Muscle of arm (tissue), 14 donors: ENCODE results near the gene MAPKAPK3. TPM values are rescaled to one million over a fixed set of nuclear protein-coding genes. Genes with fewer than 3 reads are reported as not detected.

Experiments
- DNase-seq: peaks from one replicate; pipeline ENCODE4 v3.0.0-alpha.2; 2013
- long read RNA-seq, 11 donors: transcript quantifications; one replicate each; lab custom pipeline, GENCODE V29; 2026
- polyA plus RNA-seq, 12 donors: library from polyadenylated mRNA; unstranded; fragments of 120-200 nt; gene quantifications; one replicate each; pipeline ENCODE4 v1.2.1, GENCODE V29; 2013; ENCODE audit not compliant: insufficient read length in 12 of 12

Gene MAPKAPK3
- 100 to 1,000 TPM in 1 of 12 donors, 10 to 100 TPM in 11; 10.5 to 174 (median 27.9) TPM for polyA plus RNA-seq
- long read RNA-seq, donor 1, partial matches to known transcripts = 5 of 12 reads
- long read RNA-seq, donor 1, other reads (novel, unspliced or antisense) = 0 of 12 reads
- long read RNA-seq, donor 2, transcript MAPKAPK3-201 (11 exons, 2,500 nt) = major isoform, 6 of 12 reads
- long read RNA-seq, donor 2, transcript MAPKAPK3-208 (11 exons, 2,563 nt) = major isoform, 6 of 12 reads
- long read RNA-seq, donor 2, partial matches to known transcripts = 0 of 12 reads
- long read RNA-seq, donor 2, other reads (novel, unspliced or antisense) = 0 of 12 reads
- long read RNA-seq, donor 3, partial matches to known transcripts = 0 of 3 reads
- long read RNA-seq, donor 3, other reads (novel, unspliced or antisense) = 0 of 3 reads
- long read RNA-seq, donor 4, partial matches to known transcripts = 0 of 3 reads
- long read RNA-seq, donor 4, other reads (novel, unspliced or antisense) = 0 of 3 reads
- long read RNA-seq, donor 5, transcript MAPKAPK3-201 (11 exons, 2,500 nt) = major isoform, 5 of 8 reads
- long read RNA-seq, donor 5, partial matches to known transcripts = 0 of 8 reads
- long read RNA-seq, donor 5, other reads (novel, unspliced or antisense) = 0 of 8 reads
- long read RNA-seq, donor 6, partial matches to known transcripts = 9 of 10 reads
- long read RNA-seq, donor 6, other reads (novel, unspliced or antisense) = 0 of 10 reads
- long read RNA-seq, donor 7, partial matches to known transcripts = 0 of 3 reads
- long read RNA-seq, donor 7, other reads (novel, unspliced or antisense) = 0 of 3 reads
- long read RNA-seq, donor 8, transcript MAPKAPK3-201 (11 exons, 2,500 nt) = major isoform, 6 of 7 reads
- long read RNA-seq, donor 8, partial matches to known transcripts = 0 of 7 reads
- long read RNA-seq, donor 8, other reads (novel, unspliced or antisense) = 0 of 7 reads
- long read RNA-seq, donor 9, partial matches to known transcripts = 0 of 1 reads
- long read RNA-seq, donor 9, other reads (novel, unspliced or antisense) = 0 of 1 reads
- long read RNA-seq, donor 10, transcript MAPKAPK3-201 (11 exons, 2,500 nt) = major isoform, 8 of 13 reads
- long read RNA-seq, donor 10, transcript MAPKAPK3-208 (11 exons, 2,563 nt) = minor isoform, 5 of 13 reads
- long read RNA-seq, donor 10, partial matches to known transcripts = 0 of 13 reads
- long read RNA-seq, donor 10, other reads (novel, unspliced or antisense) = 0 of 13 reads
- long read RNA-seq, donor 11, partial matches to known transcripts = 0 of 4 reads
- long read RNA-seq, donor 11, other reads (novel, unspliced or antisense) = 0 of 4 reads

DNA sequence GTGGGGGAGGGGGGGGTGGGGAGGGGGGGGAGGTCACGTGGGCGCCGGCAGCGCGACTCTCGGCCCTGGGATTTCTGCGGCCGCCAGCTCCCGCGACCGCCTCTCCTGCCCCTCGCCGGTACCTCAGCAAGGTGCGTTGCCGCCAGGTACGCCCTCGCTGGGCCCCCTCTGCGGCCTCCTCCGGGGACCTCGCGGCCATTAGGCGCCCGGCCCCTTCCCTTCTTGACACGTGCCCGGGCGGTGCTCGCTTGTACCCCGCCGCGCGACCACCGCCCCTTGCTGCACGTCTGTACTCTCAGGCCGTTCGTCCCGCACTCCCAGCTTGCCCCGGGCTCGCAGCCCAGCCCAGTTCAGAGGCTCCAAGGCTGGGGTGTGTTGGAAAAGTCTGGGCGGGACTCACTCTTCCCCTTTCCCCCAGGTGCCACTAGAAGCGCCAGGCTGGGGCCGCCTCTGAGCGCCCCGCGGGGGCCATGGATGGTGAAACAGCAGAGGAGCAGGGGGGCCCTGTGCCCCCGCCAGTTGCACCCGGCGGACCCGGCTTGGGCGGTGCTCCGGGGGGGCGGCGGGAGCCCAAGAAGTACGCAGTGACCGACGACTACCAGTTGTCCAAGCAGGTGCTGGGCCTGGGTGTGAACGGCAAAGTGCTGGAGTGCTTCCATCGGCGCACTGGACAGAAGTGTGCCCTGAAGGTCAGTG, at the start of gene MAPKAPK3:
Gene MAPKAPK3 (plus strand): TSS at position 56 of the 696 bp plus-strand sequence. CDS start 415 bp downstream, at position 471.
- no peak for DNase-seq

DNA sequence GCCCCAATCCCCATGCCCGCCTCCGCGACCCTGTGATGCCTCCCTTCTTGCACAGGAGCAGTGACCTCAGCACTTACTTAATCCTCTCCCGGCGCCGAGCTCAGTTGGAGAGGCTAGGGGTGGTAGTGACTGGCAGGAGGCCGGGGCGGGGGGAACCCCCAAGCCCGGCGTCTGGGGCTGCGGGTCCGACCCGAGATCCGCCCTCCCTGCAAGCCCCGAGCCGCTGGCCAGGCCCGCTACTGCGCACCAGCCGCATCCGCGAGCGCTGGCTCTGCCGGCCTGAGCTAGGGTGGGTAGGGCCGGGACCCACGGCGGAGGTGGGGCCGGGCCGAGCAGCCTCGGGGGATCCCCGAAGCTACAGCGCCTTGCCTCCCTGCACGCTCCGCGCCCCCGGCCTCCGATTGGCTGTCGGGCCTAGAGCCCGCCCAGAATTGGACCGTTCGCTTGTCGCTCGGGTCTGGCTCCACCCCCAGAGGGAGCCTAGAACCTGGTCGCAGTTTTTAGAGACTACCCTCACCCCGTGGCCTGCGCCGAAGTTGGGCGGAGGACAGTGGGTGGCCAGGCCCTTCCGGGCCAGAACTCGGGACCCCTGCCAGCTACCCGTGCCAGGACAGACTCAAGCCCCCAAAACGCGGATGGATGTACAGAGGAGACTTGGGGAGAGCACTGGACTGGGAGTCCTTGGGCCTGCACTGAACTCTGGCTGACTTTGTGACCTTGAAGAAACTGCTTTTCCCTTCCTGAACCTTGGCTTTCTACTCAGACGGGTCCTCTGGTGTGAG, 49.4 kb upstream of the MAPKAPK3 start, which contains the start of gene C3orf18:
Gene C3orf18 (minus strand): TSS at position 362 of the 782 bp plus-strand sequence. CDS start 2,048 bp downstream, outside the sequence.
- peak; percentile 92 for DNase-seq

DNA sequence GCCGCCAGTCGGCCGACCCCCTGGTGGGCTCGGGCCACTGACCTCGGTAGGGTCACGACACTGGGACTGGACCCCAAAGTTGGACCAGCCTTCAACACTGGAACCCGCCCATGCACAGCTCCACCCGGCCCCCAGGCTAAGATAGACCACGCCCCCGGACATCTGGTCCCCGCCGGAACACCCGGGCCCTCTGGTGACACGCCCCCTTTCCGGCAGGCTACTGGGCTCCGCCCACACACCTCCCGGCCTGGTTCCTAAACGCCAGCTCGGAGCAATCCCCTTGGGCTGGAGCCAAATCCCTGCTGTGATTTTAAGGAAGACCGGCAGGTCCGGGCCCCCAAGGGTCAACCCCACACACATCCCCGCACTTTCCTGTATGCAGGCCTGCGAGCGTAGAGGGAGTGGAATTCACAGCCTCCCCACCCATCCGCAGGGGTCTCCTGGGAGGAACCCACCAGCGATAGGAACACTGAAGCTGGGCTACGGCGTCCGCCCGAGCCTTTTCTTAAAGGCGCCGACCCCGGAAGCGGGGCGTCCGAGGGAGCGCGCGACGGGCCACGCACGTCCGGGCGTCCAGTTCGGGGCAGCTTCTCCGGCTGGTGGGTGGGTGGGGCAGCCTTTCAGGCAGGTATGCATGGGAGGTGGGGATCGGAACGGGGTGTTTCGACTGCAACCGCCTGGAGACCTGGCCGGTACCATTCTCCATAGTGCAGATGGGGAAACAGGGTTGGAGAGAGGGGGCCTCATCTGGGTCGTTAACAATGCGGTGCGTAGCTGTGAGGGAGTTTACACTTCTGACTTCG, 47.8 kb upstream of the MAPKAPK3 start, which contains the start of gene HEMK1:
Gene HEMK1 (plus strand): TSS at position 576 of the 803 bp plus-strand sequence. CDS start 1,583 bp downstream, outside the sequence.
- DNase-seq = peak; percentile 97

DNA sequence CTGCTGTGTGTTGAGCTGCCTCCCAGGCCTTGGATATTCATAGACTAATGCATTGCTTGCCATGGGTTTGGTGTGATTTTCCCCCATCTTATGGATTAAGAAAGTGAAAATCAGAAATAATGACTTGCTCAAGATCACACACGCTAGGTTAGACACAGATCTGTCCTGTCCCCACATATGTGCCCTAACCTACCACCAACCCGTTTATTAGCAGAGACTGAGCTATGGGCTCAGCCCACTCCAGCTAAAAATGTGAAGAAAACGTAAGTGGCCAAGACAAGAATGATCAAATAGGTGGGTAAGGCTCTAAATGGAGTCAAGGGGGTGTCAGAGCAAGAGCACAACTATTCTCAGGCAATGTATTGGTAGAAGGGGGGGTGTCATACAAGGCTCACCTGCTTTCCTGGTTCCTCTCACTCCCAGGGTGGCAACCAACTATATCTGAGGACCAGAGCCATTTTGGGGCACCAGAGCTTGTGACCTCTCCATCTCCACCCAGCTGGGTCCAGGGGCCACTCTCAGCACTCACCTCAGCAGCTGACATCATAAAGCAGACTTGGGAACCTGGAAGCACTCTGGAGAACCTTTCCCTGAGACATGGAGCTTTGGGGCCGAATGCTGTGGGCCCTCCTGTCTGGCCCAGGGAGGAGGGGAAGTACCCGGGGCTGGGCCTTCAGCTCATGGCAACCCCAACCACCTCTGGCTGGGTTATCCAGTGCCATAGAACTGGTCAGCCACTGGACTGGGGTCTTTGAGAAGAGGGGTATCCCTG, 46.3 kb upstream of the MAPKAPK3 start:
- DNase-seq = no peak

DNA sequence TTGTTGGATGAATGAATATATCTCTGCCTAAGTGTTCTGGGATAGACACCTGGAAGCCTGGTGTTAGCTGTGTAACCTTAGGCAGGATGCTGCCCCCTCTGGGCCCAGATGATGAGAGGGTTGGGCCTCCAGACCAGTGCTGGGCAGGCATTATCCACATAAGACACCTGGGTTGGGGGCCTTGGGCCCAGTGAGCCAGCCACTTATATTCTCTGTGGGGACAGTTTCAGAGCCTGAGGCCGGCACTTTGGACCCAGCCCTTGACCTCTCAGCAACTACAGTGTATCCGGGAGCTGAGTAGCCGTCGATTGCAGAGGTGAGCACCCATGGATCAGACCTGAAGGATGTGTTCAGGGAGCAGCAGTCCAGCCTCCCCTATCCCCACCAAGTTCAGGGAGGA, 45.5 kb upstream of the MAPKAPK3 start:
- no peak for DNase-seq

DNA sequence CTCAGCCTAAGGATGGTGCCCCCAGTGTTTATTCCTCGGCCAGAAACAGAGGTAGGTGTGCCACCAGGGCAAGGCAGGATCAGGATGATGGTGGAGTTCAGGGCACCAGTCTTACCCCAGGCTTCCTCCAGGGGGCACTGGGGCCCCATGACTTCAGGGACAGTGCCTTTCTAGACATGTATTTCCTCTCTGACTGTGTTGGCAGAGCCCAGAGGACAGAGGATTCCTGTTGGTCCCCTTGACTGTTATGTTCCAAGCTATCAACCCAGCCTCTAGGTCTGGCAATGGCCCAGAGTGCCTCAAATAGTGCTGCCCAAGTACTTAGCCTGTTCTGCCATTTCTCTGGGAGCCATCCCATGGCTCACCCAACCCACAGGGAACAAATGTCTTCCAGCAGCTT, 44.8 kb upstream of the MAPKAPK3 start:
- peak; percentile 71 for DNase-seq

DNA sequence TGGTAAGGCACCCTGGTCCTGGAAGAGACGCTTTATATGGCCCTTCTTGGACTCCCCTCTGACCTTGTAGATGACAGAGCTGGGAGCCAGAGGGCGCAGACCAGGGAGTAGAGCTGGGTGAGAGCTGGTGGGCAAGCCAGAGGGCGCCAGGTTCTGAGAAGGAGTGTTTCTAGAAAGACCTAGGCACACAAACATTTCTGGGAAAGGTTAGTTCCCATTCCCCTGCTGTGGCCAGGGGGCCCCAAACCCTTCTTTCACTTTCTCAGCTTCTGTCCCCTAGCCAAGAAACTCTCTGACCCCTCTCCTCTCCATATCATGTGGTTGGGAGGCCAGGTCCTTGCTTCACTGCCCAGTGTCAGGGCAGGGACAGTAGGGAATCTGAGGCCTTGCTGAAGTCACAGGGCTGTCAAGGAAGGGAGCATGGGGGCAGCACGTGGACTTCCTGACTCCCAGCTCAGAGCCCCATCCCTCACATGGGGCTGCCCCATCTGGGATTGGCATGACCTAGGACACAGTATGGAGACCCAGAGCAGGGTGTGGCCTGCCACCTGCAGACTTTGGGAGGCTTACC, 44.1 kb upstream of the MAPKAPK3 start:
- no peak for DNase-seq

DNA sequence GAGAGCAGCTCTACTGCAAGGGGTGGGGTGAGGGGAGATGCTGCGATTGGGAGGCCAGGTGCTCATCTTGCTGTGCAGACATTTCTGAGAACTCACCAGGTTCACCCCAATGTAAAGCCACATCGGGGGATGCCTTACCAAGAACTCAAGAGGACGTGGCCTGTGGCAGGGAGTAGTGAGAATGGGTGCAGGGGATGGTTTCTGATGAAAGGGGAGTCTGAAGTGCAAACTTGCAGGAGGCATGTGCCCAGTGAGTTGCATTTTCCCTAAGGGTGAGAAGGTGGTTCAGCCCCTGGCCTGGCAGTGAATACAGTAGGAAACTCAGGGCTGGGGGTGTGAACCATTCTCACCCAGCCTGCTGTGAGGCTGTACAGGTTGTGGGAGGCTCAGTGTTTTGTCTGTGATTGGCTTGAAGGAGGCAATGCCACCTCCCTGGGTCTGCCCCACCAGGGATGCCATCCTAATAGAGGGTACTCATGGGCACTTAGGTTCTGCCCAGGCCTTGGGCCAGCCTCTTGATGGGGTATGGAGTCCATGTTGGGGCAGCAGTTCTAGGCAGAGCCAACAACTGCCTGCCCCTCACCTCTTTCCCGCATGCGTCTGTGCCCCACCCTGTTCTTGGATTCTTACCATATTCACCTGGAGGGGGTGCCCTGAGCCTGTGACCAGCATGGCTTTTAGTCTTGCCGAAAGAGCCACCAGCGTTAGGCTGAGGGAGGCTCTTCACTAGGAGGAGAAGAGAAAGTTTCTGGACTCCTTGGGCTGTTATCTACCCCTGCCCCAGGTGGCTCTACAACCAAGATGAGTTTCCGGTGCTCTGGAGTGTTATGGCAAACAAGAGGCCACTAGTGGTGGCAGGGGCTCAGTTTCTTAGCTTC, 43.1 kb upstream of the MAPKAPK3 start:
- DNase-seq = no peak

DNA sequence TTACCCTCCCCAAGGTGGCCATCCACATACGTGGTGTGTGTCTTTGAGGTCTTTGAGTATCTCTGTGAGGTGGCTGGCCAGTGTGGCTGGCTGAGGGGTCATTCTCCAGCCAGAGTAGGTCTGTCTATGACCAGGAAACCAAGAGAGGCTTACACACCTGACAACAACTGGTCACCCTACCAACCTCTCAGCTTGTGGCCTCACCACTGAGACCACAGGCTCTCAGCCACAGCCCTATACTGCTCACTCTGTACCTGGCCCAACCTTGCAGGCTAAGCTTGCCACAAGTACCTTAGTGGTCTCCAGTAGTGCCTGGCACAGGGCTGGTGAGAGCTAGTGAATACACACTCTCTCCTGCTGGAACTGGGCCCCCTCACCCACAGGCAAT, 42.5 kb upstream of the MAPKAPK3 start:
- DNase-seq = no peak

DNA sequence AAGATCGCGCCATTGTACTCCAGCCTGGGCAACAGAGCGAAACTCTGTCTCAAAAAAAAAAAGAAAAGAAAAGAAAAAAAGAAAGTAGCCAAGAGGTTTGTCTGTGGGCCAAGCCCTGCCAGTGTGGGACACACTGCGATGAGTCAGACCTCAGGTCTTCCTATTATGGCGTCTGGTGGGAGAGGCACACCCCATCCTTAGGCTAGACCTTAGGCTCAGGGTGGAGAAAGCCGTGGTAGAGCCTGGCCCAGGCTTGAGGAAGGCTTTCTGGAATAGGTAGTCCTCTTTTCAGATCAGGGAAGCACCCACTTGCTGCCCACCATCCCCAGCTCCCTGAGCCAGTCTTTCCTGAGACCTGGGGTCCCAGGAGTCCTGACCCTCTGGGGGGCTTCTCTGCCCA, 41.6 kb upstream of the MAPKAPK3 start:
- no peak for DNase-seq

DNA sequence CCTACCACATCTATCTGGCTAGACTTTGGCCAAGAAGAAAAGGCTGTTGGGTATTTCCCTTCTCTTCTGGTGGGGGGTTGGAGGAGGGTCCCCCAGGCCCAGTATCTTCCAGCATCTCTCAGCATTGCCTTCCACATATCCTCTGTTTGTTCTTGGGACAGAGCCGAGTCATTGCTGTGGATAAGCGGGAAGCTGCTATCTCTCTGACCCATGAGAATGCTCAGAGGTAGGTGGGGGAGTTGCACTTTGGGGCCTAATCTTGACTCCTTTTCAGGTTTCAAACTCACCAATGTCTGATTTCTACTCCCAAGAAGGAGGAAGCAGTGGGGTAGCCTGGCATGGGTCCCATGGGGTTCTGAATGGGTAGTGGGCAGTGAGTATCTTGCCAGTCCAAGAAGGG, 39.6 kb upstream of the MAPKAPK3 start:
- DNase-seq = no peak

DNA sequence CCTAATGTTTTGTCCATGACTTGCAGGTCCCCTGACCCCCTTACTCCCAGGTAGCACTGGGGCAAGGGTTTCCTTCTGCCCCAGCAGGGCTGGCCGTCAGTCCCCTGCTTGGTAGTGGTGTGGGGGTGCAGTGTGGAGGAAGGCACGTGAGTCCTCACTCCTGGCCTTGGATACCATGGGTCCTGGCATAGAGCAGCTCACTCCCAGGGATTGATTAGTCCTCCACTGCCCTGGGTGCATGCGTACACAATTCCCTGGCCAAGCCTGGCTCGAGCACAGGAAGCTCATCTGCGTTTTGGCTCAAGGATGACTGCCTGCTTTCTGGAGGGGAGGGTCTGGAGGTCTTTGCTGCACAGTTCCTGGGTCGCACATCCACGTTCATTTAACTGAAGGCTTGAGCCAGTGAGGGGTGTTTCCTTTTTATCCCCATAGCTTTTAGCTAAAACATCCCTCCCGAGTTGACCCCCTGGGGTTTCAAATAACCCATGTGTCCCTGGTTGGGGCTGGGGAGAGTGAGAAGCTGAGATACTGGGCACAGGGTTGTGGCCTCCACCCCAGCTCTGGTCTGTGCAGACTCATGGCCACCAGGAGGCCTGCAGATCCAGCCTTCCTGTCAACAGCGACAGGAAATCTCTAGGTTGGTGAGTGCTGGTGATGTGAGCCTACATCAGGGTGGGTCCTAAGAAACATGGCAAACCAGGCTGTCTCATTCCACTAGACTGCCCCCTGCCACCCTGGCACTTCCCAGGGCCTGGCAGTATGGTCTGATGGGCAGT, 36.1 kb upstream of the MAPKAPK3 start:
- no peak for DNase-seq

DNA sequence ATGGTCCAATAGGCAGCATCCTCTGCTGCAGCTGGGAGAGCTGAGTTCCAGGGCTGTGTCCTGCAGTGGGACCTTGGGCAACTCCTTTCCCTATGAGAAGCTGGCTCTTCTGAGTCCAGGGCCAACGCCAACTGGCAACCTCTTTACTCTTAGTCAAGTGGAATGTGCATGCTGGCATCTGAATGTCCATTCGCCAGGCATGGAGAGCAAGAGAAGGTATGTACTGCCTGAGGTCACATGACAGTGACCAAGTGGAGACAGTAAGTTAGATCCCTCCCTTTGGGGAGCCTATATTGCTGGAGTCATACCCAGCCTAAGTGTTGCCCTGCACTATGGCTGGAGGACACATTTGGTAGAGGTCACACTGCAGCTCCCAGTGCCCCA, 35.5 kb upstream of the MAPKAPK3 start:
- no peak for DNase-seq

DNA sequence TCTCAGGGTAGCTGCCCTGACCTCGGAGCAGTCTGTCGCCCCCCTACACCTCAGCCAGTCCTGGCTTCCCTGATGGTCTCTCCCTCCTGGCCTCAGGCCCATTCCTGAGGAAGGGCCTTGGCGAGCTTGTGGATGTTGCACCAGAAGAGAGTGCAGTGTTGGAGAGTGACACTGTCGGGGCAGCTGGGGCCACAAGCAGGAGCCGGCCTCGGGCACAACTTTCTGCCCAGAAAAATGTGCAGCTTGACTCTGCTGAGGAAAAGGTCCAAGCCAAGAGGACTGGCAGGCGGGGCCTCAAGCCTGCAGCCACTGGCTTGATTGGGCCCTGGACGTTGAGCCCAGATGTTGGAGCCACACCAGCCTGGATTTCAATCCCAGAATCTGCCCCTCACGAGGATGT, 34.9 kb upstream of the MAPKAPK3 start:
- no peak for DNase-seq

DNA sequence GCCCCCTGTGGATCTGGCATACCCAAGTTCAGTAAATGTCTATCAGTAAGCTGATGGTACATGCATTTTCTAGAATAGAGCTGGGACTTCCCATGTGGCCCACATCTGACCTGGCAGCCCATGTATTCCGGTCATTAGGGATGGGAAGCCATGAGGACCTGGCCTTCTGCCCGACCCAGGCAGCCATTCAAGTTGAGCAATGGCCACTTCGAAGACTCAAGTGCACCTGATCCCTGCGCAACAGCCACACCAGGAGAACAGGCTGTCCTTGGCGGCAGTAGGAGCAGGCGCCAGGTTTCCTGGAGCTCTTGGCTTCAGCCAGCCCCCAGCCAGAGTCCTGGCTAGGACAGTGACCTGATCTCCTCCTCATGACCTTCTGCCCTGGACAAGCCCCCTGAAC, 33.1 kb upstream of the MAPKAPK3 start:
- DNase-seq = no peak

DNA sequence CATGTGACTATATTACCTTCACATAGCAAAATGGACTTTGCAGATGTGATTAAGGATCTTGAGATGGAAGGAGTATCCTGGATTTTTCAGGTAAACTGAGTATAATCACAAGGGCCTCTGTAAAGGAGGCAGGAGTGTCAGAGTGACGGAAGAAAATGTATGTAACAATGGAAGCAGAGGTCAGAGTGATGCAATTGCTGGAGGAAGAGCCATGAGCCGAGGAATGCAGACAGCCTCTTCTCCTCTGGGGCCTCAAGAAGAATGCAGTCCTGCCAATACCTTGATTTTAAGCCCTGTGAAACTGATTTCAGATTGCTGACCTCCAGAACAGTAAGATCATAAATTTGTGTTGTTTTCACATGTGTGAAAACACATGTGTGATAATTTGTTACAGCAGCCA, 32.6 kb upstream of the MAPKAPK3 start:
- DNase-seq = no peak
